Panc1 (cell line): ENCODE data around the gene MICALL1. TPM values are rescaled to one million over a fixed set of nuclear protein-coding genes. Genes with fewer than 3 reads are reported as not detected.

Experiments
- ATAC-seq: fragments of 200-7000 bp; cut with Tn5 transposase; 2 replicates; pipeline ENCODE4 v1.9.1; 2020; ENCODE audit warnings: mild to moderate bottlenecking, moderate library complexity
- BruUV-seq: library from RNA; stranded (reverse); fragments of 400-500 nt; replicated peaks from 2 replicates; lab custom pipeline; 2021; lab: Mats Ljungman, UMichigan
- CTCF ChIA-PET: fragments of 300-600 bp; sonication (Branson Sonifier 250); formaldehyde crosslinking; loops from one replicate; lab custom pipeline; 2022; ENCODE audit warnings: antibody characterized with exemption; lab: Charles Lee
- POLR2A ChIA-PET: fragments of 300-600 bp; sonication (Branson Sonifier 250); formaldehyde crosslinking; loops from one replicate; lab custom pipeline; 2022; ENCODE audit warnings: antibody characterized with exemption; lab: Charles Lee
- DNase-seq: peaks from one replicate; pipeline ENCODE4 v3.0.0-alpha.2; 2010; ENCODE audit warnings: low read depth, low spot score
- H3K27ac ChIP-seq: 2 replicates; pipeline ENCODE4 v1.5.1; 2011; ENCODE audit warnings: mild to moderate bottlenecking, low read length, inconsistent platforms
- H3K27me3 ChIP-seq: fragments of 200-500 bp; sonication (Bioruptor generic); 2 replicates; pipeline ENCODE4 v1.6.0; 2014; ENCODE audit warnings: low read length, inconsistent platforms; ENCODE audit not compliant: control insufficient read depth, insufficient read depth
- H3K36me3 ChIP-seq: fragments of 200-500 bp; sonication (Bioruptor generic); 2 replicates; pipeline ENCODE4 v1.5.1; 2014; ENCODE audit warnings: inconsistent platforms, mild to moderate bottlenecking, low read length, moderate library complexity; ENCODE audit not compliant: control insufficient read depth, insufficient read depth
- H3K4me1 ChIP-seq: 2 replicates; pipeline ENCODE4 v1.5.1; 2011; ENCODE audit warnings: inconsistent platforms, mild to moderate bottlenecking, low read length, moderate library complexity; ENCODE audit not compliant: control insufficient read depth, insufficient read depth
- H3K4me3 ChIP-seq, 2 experiments: 2 replicates each; pipeline ENCODE4 v1.5.1; 2011 to 2012; ENCODE audit warnings: low read depth in 2 of 2, low read length in 2 of 2, mild to moderate bottlenecking in 2 of 2, inconsistent platforms in 1 of 2, moderate library complexity in 1 of 2
- H3K9me3 ChIP-seq: fragments of 200-500 bp; sonication (Bioruptor generic); 2 replicates; pipeline ENCODE4 v1.5.1; 2014; ENCODE audit warnings: low read depth, mild to moderate bottlenecking, inconsistent platforms, low read length, moderate library complexity; ENCODE audit not compliant: control insufficient read depth, insufficient read depth
- CTCF ChIP-seq: fragments of 450-650 bp; IDR thresholded peaks from 2 replicates; pipeline ENCODE4 v1.5.1; 2017; ENCODE audit warnings: mild to moderate bottlenecking
- POLR2AphosphoS5 ChIP-seq: IDR thresholded peaks from 2 replicates; pipeline ENCODE4 v1.6.1; 2012; ENCODE audit warnings: mild to moderate bottlenecking, low read depth, low read length, moderate library complexity
- SIN3A ChIP-seq: IDR thresholded peaks from 2 replicates; pipeline ENCODE4 v1.6.1; 2012; ENCODE audit warnings: low read depth, mild to moderate bottlenecking, low read length, moderate library complexity, borderline replicate concordance; ENCODE audit not compliant: insufficient read depth
- TCF7L2 ChIP-seq: IDR thresholded peaks from 2 replicates; pipeline ENCODE4 v1.6.1; 2011; ENCODE audit warnings: mild to moderate bottlenecking, low read depth, low read length, inconsistent platforms
- in situ Hi-C: cut with HindIII; loops from 2 replicates; pipeline ENCODE4 v1.10.0; 2016; ENCODE audit warnings: low sequenced_read_pairs, low pct_unique_long_range_greater_than_20kb
- intact Hi-C: fragments of 100-400 bp; cut with micrococcal nuclease; formaldehyde crosslinking; loops from one replicate; pipeline ENCODE4 v1.10.0; 2022; ENCODE audit not compliant: unreplicated experiment
- total RNA-seq: library from RNA; stranded (reverse); gene quantifications from one replicate; pipeline ENCODE4 v1.2.1, GENCODE V29; 2021; ENCODE audit not compliant: unreplicated experiment
- TF ChIP-seq, protein P1 (sequence below), 2 experiments: IDR thresholded peaks; 2 replicates each; pipeline ENCODE4 v1.6.1; 2011 to 2012; ENCODE audit warnings: low read depth in 2 of 2, control low read depth in 1 of 2, low read length in 1 of 2, mild to moderate bottlenecking in 1 of 2, moderate library complexity in 1 of 2; ENCODE audit not compliant: insufficient read depth in 1 of 2

The MICALL1 gene
- total RNA-seq, 1 experiment from 2014 or later: 34.5 TPM

DNA sequence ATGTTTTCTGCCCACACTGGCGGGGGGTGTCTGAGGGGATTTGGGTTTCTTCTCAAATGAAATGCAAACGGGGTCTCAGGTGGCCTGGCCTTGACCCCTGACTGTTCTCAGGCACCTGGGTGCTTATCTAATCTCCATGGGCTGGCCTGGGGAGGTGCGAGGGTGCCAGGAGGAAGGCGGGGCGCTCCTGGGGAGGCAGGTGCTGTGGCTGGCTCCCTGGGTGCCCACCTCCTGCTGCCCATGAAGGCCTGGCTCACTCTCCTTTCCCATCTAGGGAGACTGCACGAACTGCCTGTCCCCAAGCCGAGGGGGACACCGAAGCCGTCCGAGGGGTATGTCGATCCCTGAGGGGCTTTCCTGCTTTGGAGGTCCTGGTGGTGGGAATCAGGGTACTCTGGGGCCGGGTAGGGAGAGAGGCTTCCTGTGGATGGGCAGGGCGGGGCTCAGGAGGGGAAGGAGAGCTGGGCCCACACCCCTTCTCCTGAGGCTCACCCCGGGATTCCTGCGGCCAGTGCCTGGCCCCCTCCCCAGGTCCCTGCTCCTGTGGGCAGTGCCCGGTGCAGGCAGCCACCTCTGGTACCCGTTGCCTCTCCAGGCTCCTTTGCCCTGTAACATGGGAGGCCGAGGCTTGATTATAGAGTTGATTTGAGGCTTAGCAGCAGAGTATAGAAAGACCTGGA is 18.4 kb downstream of the MICALL1 start:
- DNase-seq (no peak), ATAC-seq (no peak)
- intact Hi-C loops (no loop called here), in situ Hi-C loops (no loop called here)
- TF ChIP-seq, protein P1, sequence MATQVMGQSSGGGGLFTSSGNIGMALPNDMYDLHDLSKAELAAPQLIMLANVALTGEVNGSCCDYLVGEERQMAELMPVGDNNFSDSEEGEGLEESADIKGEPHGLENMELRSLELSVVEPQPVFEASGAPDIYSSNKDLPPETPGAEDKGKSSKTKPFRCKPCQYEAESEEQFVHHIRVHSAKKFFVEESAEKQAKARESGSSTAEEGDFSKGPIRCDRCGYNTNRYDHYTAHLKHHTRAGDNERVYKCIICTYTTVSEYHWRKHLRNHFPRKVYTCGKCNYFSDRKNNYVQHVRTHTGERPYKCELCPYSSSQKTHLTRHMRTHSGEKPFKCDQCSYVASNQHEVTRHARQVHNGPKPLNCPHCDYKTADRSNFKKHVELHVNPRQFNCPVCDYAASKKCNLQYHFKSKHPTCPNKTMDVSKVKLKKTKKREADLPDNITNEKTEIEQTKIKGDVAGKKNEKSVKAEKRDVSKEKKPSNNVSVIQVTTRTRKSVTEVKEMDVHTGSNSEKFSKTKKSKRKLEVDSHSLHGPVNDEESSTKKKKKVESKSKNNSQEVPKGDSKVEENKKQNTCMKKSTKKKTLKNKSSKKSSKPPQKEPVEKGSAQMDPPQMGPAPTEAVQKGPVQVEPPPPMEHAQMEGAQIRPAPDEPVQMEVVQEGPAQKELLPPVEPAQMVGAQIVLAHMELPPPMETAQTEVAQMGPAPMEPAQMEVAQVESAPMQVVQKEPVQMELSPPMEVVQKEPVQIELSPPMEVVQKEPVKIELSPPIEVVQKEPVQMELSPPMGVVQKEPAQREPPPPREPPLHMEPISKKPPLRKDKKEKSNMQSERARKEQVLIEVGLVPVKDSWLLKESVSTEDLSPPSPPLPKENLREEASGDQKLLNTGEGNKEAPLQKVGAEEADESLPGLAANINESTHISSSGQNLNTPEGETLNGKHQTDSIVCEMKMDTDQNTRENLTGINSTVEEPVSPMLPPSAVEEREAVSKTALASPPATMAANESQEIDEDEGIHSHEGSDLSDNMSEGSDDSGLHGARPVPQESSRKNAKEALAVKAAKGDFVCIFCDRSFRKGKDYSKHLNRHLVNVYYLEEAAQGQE (IDR thresholded peaks at IDR 0.05; ENCODE audit: insufficient read depth in 1 of 2, low read depth in 2 of 2, low read length in 1 of 2): no peak
- no peak for TF ChIP-seq TCF7L2
- TF ChIP-seq POLR2AphosphoS5: no peak
- no peak for TF ChIP-seq CTCF
- TF ChIP-seq SIN3A: no peak
- no TSS peak for BruUV-seq
- no peaks in the 10 kb centered on the region for H3K27me3 ChIP-seq
- ChIA-PET POLR2A (interaction anchor here (0.6 kb wide), 1 partner anchor 46 kb away, joined by 16 read pairs; no protein-coding TSS in a partner anchor), CTCF (no interaction called here)
- no peak overlapping the region for H3K4me3 ChIP-seq
- H3K9me3 ChIP-seq: no peaks in the 10 kb centered on the region
- H3K36me3 ChIP-seq: no peaks in the 10 kb centered on the region
- H3K4me1 ChIP-seq: no peaks in the 10 kb centered on the region
- no peak overlapping the region for H3K27ac ChIP-seq

GRCh38 chr22:37925330-37925729 is 19.2 kb downstream of the MICALL1 start:
- no peak overlapping the region for H3K27ac ChIP-seq
- no peaks in the 10 kb centered on the region for H3K9me3 ChIP-seq
- CTCF ChIA-PET: no interaction called here
- ATAC-seq (no peak), DNase-seq (no peak)
- POLR2A ChIA-PET: interaction anchor here (0.6 kb wide), 1 partner anchor 47 kb away, joined by 16 read pairs; no protein-coding TSS in a partner anchor
- in situ Hi-C loops (no loop called here), intact Hi-C loops (no loop called here)
- no peaks in the 10 kb centered on the region for H3K36me3 ChIP-seq
- H3K27me3 ChIP-seq: no peaks in the 10 kb centered on the region
- no peaks in the 10 kb centered on the region for H3K4me1 ChIP-seq
- H3K4me3 ChIP-seq: no peak overlapping the region
- BruUV-seq: no TSS peak
- TF ChIP-seq TCF7L2 (no peak), SIN3A (no peak), POLR2AphosphoS5 (no peak), CTCF (no peak)
- TF ChIP-seq, protein P1 (IDR thresholded peaks at IDR 0.05; ENCODE audit: insufficient read depth in 1 of 2, low read depth in 2 of 2, low read length in 1 of 2): no peak
